ENCODE measurements around the gene PRDM7.
"Not testable (repeated sequence)": the region's sequence is repeated elsewhere in the genome, so short reads cannot be mapped to it uniquely, and the experiment has no call there.

GRCh38 chr16:90107617-90108016 is 30.5 kb upstream of the PRDM7 start:
- not testable (repeated sequence) for TF ChIP-seq CTCF (conservative IDR thresholded peaks at IDR 0.05; ENCODE audit: low read depth, low read length); EZH2 (IDR thresholded peaks at IDR 0.05; ENCODE audit: borderline replicate concordance, low read depth, low read length, poor library complexity, severe bottlenecking)

All from A673 (cell line).